OCI-M2 (cell line): ENCODE data around the gene DNTT.

ENCODE experiments used
- DNase-seq: peaks from one replicate; lab custom pipeline; 2025; ENCODE audit not compliant: unreplicated experiment; lab: John Stamatoyannopoulos, UW

DNTT gene

GRCh38 chr10:96374004-96374403, 69.8 kb downstream of the DNTT start:
- no peak for DNase-seq

GRCh38 chr10:96374639-96374984, 70.4 kb downstream of the DNTT start:
- no peak for DNase-seq

GRCh38 chr10:96374985-96375830, 71.0 kb downstream of the DNTT start:
- peak; percentile 65 for DNase-seq

GRCh38 chr10:96376483-96376882, 72.2 kb downstream of the DNTT start:
- DNase-seq: no peak

- DNase-seq: no peak
These were observed 73.6 kb downstream of the DNTT start for GRCh38 chr10:96377816-96378294.

- DNase-seq: no peak
These were observed 74.5 kb downstream of the DNTT start for GRCh38 chr10:96378741-96379140.

GRCh38 chr10:96379758-96380157, 75.5 kb downstream of the DNTT start:
- no peak for DNase-seq

- no peak for DNase-seq
These were observed 76.6 kb downstream of the DNTT start for GRCh38 chr10:96380821-96381220.

GRCh38 chr10:96384506-96384905, 80.3 kb downstream of the DNTT start:
- DNase-seq: no peak

- no peak for DNase-seq
These were observed 82.9 kb downstream of the DNTT start for GRCh38 chr10:96387161-96387560.

GRCh38 chr10:96387601-96388000, 83.4 kb downstream of the DNTT start:
- no peak for DNase-seq
